Activated CD4-positive, alpha-beta T cell treated with anti-CD3 and anti-CD28 coated beads, Interleukin-2, Interleukin-6, amounts not matched to agents 100 ng/mL and 50 ng/mL, durations not matched to agents 16 hours and 8 hours (primary cell): Measurements from ENCODE around the gene ITIH5.

Experiments used
- DNase-seq: peaks from one replicate; pipeline ENCODE4 v3.0.0-alpha.2; 2020

Gene ITIH5

GRCh38 chr10:7511612-7512011 is 155.2 kb downstream of the ITIH5 start:
- DNase-seq, result no peak
